ENCODE results near the gene DTD1. TPM values are rescaled to one million over a fixed set of nuclear protein-coding genes. Genes with fewer than 3 reads are reported as not detected.

The DTD1 gene
- total and polyA plus RNA-seq, 3 donors from 2014 or later = 34.6 to 41.6 (median 39.9) TPM

- 93 to 96% methylated on average over 4 of the region's 4 CpGs for WGBS, 2 donors
- H3K27me3 ChIP-seq = no peaks in the 10 kb centered on the region
Measured at GRCh38 chr20:18698735-18699380, 111.0 kb downstream of the DTD1 start.

GRCh38 chr20:18701969-18702368 is 114.1 kb downstream of the DTD1 start:
- no peak for TF ChIP-seq CTCF (IDR thresholded peaks at IDR 0.05)
- no peak for TF ChIP-seq POLR2A (IDR thresholded peaks at IDR 0.05)
- Histone ChIP-seq H3K36me3 (ENCODE audit: low read depth, missing control alignments) (no peaks in the 10 kb centered on the region), H3K4me3 (no peak overlapping the region), H3K9me3 (no peaks in the 10 kb centered on the region), H3K27me3 (no peaks in the 10 kb centered on the region), H3K4me1 (peaks cover 9% of the 10 kb centered on the region), H3K27ac (no peak overlapping the region)
- no peak for DNase-seq
- 62 to 75% methylated on average over 3 of the region's 3 CpGs for WGBS, 2 donors
- intact Hi-C loops (cut with DNase I; ENCODE audit: low total_unique reads) = no loop called here

More at GRCh38 chr20:18698735-18699380, 111.0 kb downstream of the DTD1 start:
- no peaks in the 10 kb centered on the region for H3K36me3 ChIP-seq (ENCODE audit: low read depth, missing control alignments)
- H3K27ac ChIP-seq = no peak overlapping the region
- TF ChIP-seq CTCF (IDR thresholded peaks at IDR 0.05) = no peak
- TF ChIP-seq POLR2A (IDR thresholded peaks at IDR 0.05) = no peak
- H3K4me3 ChIP-seq = no peak overlapping the region
- H3K4me1 ChIP-seq = no peaks in the 10 kb centered on the region
- H3K9me3 ChIP-seq = no peaks in the 10 kb centered on the region
- DNase-seq = no peak
- intact Hi-C loops (cut with DNase I; ENCODE audit: low total_unique reads) = no loop called here

GRCh38 chr20:18702736-18703135 is 114.9 kb downstream of the DTD1 start:
- 38 to 45% methylated on average over 3 of the region's 3 CpGs for WGBS, 2 donors
- no peaks in the 10 kb centered on the region for H3K9me3 ChIP-seq
- no peak overlapping the region for H3K4me3 ChIP-seq
- no peak for DNase-seq
- peaks cover 9% of the 10 kb centered on the region for H3K4me1 ChIP-seq
- H3K27me3 ChIP-seq = no peaks in the 10 kb centered on the region
- intact Hi-C loops (cut with DNase I; ENCODE audit: low total_unique reads) = no loop called here
- TF ChIP-seq CTCF (IDR thresholded peaks at IDR 0.05) (no peak), POLR2A (IDR thresholded peaks at IDR 0.05) (no peak)
- H3K36me3 ChIP-seq (ENCODE audit: low read depth, missing control alignments) = no peaks in the 10 kb centered on the region
- peak overlapping the region in 1 of 2 donors; percentile 25 for H3K27ac ChIP-seq

GRCh38 chr20:18705490-18705889 is 117.6 kb downstream of the DTD1 start:
- TF ChIP-seq POLR2A (IDR thresholded peaks at IDR 0.05) (no peak), CTCF (IDR thresholded peaks at IDR 0.05) (no peak)
- 80 to 85% methylated on average over 3 of the region's 3 CpGs for WGBS, 2 donors
- no peak for DNase-seq
- Histone ChIP-seq H3K4me1 (peaks cover 9% of the 10 kb centered on the region), H3K36me3 (ENCODE audit: low read depth, missing control alignments) (no peaks in the 10 kb centered on the region), H3K4me3 (no peak overlapping the region), H3K27ac (no peak overlapping the region), H3K27me3 (no peaks in the 10 kb centered on the region), H3K9me3 (no peaks in the 10 kb centered on the region)
- intact Hi-C loops (cut with DNase I; ENCODE audit: low total_unique reads) = no loop called here

GRCh38 chr20:18705910-18706309 is 118.1 kb downstream of the DTD1 start:
- H3K36me3 ChIP-seq (ENCODE audit: low read depth, missing control alignments) = no peaks in the 10 kb centered on the region
- intact Hi-C loops (cut with DNase I; ENCODE audit: low total_unique reads) = no loop called here
- no peak overlapping the region for H3K27ac ChIP-seq
- H3K27me3 ChIP-seq = no peaks in the 10 kb centered on the region
- no peak for TF ChIP-seq POLR2A (IDR thresholded peaks at IDR 0.05)
- TF ChIP-seq CTCF (IDR thresholded peaks at IDR 0.05) = no peak
- H3K4me1 ChIP-seq = peaks cover 9% of the 10 kb centered on the region
- DNase-seq = no peak
- WGBS, 2 donors = 89 to 96% methylated on average over 2 of the region's 2 CpGs
- no peak overlapping the region for H3K4me3 ChIP-seq
- H3K9me3 ChIP-seq = no peaks in the 10 kb centered on the region

Measured in testis (tissue), 3 donors.